Nephron progenitor cell (in vitro differentiated cells): ENCODE data around the gene NCKAP5.

ENCODE experiments used
- DNase-seq: peaks from one replicate; pipeline ENCODE4 v3.0.0; 2021
- H3K27ac Mint-ChIP-seq: 2 replicates; pipeline ENCODE4 v1.8.0; 2021; ENCODE audit warnings: mild to moderate bottlenecking, moderate library complexity, mixed read lengths
- H3K27me3 Mint-ChIP-seq: 2 replicates; pipeline ENCODE4 v1.8.0; 2021; ENCODE audit warnings: mild to moderate bottlenecking, low read depth, mixed read lengths; ENCODE audit not compliant: poor library complexity
- H3K36me3 Mint-ChIP-seq: 2 replicates; pipeline ENCODE4 v1.8.0; 2021; ENCODE audit warnings: low read depth, mixed read lengths
- H3K4me1 Mint-ChIP-seq: 2 replicates; pipeline ENCODE4 v1.8.0; 2021; ENCODE audit warnings: mixed read lengths
- H3K4me3 Mint-ChIP-seq: 2 replicates; pipeline ENCODE4 v1.8.0; 2021; ENCODE audit warnings: mild to moderate bottlenecking, moderate library complexity, mixed read lengths
- H3K9me3 Mint-ChIP-seq: 2 replicates; pipeline ENCODE4 v1.8.0; 2021; ENCODE audit warnings: mild to moderate bottlenecking, moderate library complexity, mixed read lengths
- TF ChIP-seq, protein P1 (sequence below): fragments of 200-600 bp; sonication (generic); IDR thresholded peaks from 2 replicates; pipeline ENCODE4 v1.5.0; 2021; ENCODE audit warnings: antibody characterized with exemption

Gene NCKAP5

DNA sequence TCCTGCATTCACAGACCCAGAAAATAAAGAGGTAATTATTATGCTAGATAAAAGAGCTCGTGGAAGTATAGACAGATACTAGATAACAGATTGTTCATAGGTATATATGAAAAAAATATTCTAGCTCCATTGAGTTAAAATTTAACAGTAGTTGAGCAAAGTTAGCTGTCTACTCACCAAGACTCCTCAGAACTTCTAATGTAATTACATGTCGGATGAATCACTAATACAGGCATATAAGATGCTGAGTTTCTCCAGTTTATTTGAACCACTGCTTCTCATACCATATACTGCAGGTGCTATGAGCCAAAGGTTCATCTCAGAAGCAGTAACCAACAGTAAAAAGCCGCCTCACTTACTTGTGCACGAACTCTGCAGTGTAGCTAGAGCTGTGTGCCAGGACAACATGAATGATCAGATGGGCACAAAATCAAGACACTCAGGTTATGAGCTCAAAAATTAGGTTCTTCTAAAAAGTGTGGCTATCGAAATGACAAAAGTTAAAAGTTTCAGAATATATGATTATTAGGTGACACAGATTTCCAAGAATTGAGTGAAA, 373.4 kb downstream of the NCKAP5 start:
- H3K27me3 Mint-ChIP-seq = peaks cover 3% of the 10 kb centered on the region
- TF ChIP-seq, protein P1, sequence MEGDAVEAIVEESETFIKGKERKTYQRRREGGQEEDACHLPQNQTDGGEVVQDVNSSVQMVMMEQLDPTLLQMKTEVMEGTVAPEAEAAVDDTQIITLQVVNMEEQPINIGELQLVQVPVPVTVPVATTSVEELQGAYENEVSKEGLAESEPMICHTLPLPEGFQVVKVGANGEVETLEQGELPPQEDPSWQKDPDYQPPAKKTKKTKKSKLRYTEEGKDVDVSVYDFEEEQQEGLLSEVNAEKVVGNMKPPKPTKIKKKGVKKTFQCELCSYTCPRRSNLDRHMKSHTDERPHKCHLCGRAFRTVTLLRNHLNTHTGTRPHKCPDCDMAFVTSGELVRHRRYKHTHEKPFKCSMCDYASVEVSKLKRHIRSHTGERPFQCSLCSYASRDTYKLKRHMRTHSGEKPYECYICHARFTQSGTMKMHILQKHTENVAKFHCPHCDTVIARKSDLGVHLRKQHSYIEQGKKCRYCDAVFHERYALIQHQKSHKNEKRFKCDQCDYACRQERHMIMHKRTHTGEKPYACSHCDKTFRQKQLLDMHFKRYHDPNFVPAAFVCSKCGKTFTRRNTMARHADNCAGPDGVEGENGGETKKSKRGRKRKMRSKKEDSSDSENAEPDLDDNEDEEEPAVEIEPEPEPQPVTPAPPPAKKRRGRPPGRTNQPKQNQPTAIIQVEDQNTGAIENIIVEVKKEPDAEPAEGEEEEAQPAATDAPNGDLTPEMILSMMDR = no peak
- peaks cover 27% of the 10 kb centered on the region for H3K9me3 Mint-ChIP-seq

DNA sequence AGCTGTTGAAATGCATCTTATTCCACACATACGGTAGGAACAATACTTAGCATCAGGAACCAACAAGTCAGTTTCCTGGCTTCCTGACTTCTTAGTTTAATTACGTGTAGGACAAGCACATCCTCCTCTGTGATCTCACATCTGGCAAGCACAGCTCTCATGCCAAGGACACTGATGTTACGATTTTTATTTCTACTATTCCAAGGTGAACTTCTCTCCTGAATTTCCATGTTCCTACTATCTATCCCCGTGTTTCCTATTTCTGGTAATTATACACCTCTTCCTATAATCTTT, 374.0 kb downstream of the NCKAP5 start:
- no peak overlapping the region for H3K4me3 Mint-ChIP-seq
- H3K27me3 Mint-ChIP-seq = peaks cover 3% of the 10 kb centered on the region
- peaks cover 6% of the 10 kb centered on the region for H3K36me3 Mint-ChIP-seq
- H3K9me3 Mint-ChIP-seq = peaks cover 32% of the 10 kb centered on the region
- no peak overlapping the region for H3K27ac Mint-ChIP-seq
- no peak for DNase-seq
- TF ChIP-seq, protein P1 = no peak
- H3K4me1 Mint-ChIP-seq = no peaks in the 10 kb centered on the region

More for the DNA sequence above, 373.4 kb downstream of the NCKAP5 start:
- Mint-ChIP-seq H3K4me1 (no peaks in the 10 kb centered on the region), H3K36me3 (peaks cover 6% of the 10 kb centered on the region), H3K4me3 (no peak overlapping the region), H3K27ac (no peak overlapping the region)
- no peak for DNase-seq

DNA sequence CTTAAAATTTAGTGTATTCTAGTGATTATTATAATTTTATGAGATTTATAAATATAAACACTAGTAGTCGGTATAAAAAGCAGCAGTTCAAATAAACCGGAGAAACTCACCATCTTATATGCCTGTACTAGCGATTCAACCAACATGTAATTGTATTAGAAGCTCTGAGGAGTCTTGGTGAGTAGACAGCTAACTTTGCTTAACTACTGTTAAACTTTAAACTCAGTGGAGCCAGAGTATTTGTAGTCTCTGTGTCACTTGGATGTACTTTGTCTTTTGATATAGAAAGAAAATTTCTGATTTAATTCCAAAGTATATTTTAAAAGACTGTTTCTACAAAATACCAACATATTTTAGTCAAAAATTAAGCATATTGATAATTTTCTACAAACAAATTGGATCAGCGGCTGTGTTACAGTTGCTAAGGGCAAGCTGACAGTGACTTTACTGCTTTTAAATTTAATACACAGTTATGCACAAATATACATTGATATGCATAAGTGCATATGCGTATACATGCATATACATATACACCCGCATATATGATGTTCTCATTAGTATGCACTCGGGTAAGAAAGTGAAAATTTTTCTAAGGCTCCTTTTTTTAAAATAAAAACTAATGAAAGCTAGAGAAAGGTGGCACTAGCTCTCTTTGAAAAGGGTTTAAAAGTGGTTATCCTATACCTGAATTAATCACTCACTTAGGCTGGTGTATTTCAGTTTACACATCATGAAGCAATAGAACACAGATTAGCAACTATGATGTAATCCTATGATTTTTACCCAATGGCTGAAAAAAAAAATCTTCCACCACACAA, 374.5 kb downstream of the NCKAP5 start:
- DNase-seq = no peak
- H3K4me1 Mint-ChIP-seq = no peaks in the 10 kb centered on the region
- no peak overlapping the region for H3K4me3 Mint-ChIP-seq
- peaks cover 38% of the 10 kb centered on the region for H3K9me3 Mint-ChIP-seq
- TF ChIP-seq, protein P1 = no peak
- peaks cover 9% of the 10 kb centered on the region for H3K36me3 Mint-ChIP-seq
- H3K27me3 Mint-ChIP-seq = peaks cover 7% of the 10 kb centered on the region
- no peak overlapping the region for H3K27ac Mint-ChIP-seq

DNA sequence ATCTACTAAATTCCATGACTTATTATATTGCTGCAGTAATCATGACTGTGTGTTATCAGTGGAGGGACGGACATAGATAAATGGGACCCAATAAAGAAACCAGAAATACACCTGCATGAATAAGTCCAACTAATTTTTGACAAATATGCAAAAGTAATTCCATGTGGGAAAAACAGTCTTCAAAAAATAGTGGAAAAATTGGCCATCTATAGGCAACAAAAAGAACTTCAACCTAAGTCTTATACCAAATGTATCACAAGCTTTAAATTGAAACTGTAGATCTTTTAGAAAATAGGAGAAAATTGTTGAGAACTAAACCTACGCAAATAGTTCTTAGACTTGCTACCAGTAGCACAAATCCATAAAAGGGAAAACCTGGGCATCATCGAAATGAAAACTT, 376.2 kb downstream of the NCKAP5 start:
- H3K27me3 Mint-ChIP-seq = peaks cover 3% of the 10 kb centered on the region
- no peaks in the 10 kb centered on the region for H3K4me1 Mint-ChIP-seq
- H3K4me3 Mint-ChIP-seq = no peak overlapping the region
- peaks cover 47% of the 10 kb centered on the region for H3K9me3 Mint-ChIP-seq
- H3K36me3 Mint-ChIP-seq = peaks cover 14% of the 10 kb centered on the region
- TF ChIP-seq, protein P1 = no peak
- DNase-seq = no peak
- no peak overlapping the region for H3K27ac Mint-ChIP-seq

DNA sequence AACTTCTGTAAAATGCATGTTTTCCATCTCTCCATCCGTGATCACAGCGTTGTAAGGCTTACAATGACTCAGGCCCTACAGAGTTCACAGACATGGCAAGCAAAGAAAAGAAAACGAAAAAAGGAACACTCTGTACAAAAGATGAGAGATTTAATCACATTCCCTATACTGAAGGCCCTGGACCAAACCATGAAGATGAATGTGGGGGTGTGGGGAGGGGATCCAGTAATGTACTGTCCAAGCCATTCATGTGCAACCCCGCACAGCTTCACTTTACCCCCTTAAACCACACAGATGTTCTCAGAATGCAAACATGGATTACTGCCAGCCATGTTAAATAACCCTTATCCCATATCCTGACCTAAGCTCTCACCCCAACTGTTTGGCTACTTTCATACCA, 391.1 kb downstream of the NCKAP5 start:
- no peak for DNase-seq
- TF ChIP-seq, protein P1 = no peak
- H3K4me3 Mint-ChIP-seq = no peak overlapping the region
- peaks cover 13% of the 10 kb centered on the region for H3K9me3 Mint-ChIP-seq
- H3K27me3 Mint-ChIP-seq = no peaks in the 10 kb centered on the region
- no peaks in the 10 kb centered on the region for H3K4me1 Mint-ChIP-seq
- H3K27ac Mint-ChIP-seq = no peak overlapping the region
- peaks cover 4% of the 10 kb centered on the region for H3K36me3 Mint-ChIP-seq

DNA sequence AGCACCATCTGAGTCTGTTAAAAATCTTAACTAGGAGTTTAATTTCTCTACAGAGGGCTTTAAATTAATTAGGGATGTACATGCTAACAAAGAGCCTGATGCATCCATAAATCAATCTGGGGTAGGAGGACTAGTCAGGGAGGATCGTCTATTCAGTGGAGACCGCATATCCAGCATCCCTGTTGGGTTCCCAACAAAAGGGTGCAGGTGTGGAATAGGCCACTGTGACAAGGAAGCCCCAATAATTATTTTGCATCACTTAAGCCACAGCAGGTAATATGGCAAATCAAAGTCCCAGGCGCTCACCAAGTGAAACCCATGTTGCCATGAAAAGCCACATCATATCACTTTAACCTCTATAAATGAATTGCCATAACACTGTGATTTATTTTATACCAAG, 392.3 kb downstream of the NCKAP5 start:
- TF ChIP-seq, protein P1 = no peak
- DNase-seq = no peak
- Mint-ChIP-seq H3K36me3 (no peaks in the 10 kb centered on the region), H3K4me3 (no peak overlapping the region), H3K9me3 (peaks cover 4% of the 10 kb centered on the region), H3K4me1 (no peaks in the 10 kb centered on the region), H3K27ac (no peak overlapping the region), H3K27me3 (no peaks in the 10 kb centered on the region)
